ENCODE measurements around the gene F12.

F12 gene

GRCh38 chr5:177404641-177405179, 4.7 kb downstream of the F12 start:
- peak overlapping the region; percentile 50 for H3K4me3 ChIP-seq (ENCODE audit: low read depth, low read length)
- peak overlapping the region; percentile 56; the same call in 1 of the 2 replicates for H3K27ac ChIP-seq (ENCODE audit: extremely low read depth, low read depth, low read length)
- ChIA-PET POLR2A (interaction anchor here (1.0 to 3.8 kb wide), 10 partner anchors 10 to 53 kb away, joined by 3 to 45 read pairs (median 8); partner anchors contain the start of genes GRK6, LMAN2 and PRR7), CTCF (interaction anchor here (0.6 to 6.6 kb wide), 24 partner anchors 10 to 658 kb away, joined by 3 to 97 read pairs (median 8); partner anchors contain the start of genes GRK6, LMAN2 and SLC34A1)
- no peaks in the 10 kb centered on the region for H3K4me1 ChIP-seq (ENCODE audit: control insufficient read depth, insufficient read depth, low read length)
- peak; percentile 59; the same call in 1 of the 2 replicates for TF ChIP-seq SP2 (tag by site-specific recombination; IDR thresholded peaks at IDR 0.05)
- TF ChIP-seq SP3 (tag by site-specific recombination; IDR thresholded peaks at IDR 0.05): 0 out of 2 replicates have a peak, but pooled peaks have one; percentile 38
- TF ChIP-seq YY2 (tag by site-specific recombination; IDR thresholded peaks at IDR 0.05): 0 out of 2 replicates have a peak, but pooled peaks have one; percentile 50
- TF ChIP-seq FEZF1 (tag by site-specific recombination; IDR thresholded peaks at IDR 0.05): no peak
- peak; percentile 3; the same call in 1 of the 2 replicates for TF ChIP-seq PRDM1 (tag by site-specific recombination; IDR thresholded peaks at IDR 0.05)
- TF ChIP-seq ZNF580 (tag by site-specific recombination; IDR thresholded peaks at IDR 0.05): 0 out of 2 replicates have a peak, but pooled peaks have one; percentile 3
- no peak for TF ChIP-seq AEBP2 (tag by site-specific recombination; IDR thresholded peaks at IDR 0.05; ENCODE audit: borderline replicate concordance)
- no peaks in the 10 kb centered on the region for H3K36me3 ChIP-seq (ENCODE audit: control insufficient read depth in 2 of 2, insufficient read depth in 1 of 2, low read length in 2 of 2)
- no peaks in the 10 kb centered on the region for H3K9me3 ChIP-seq (ENCODE audit: control insufficient read depth, insufficient read depth, low read depth, low read length)

GRCh38 chr5:177403792-177404640, 5.3 kb downstream of the F12 start:
- Histone ChIP-seq H3K4me1 (ENCODE audit: control insufficient read depth, insufficient read depth, low read length) (no peaks in the 10 kb centered on the region), H3K9me3 (ENCODE audit: control insufficient read depth, insufficient read depth, low read depth, low read length) (no peaks in the 10 kb centered on the region), H3K27ac (ENCODE audit: extremely low read depth, low read depth, low read length) (peak overlapping the region; percentile 56; the same call in 1 of the 2 replicates), H3K4me3 (ENCODE audit: low read depth, low read length) (peak overlapping the region; percentile 50), H3K36me3 (ENCODE audit: control insufficient read depth in 2 of 2, insufficient read depth in 1 of 2, low read length in 2 of 2) (no peaks in the 10 kb centered on the region)
- ChIA-PET POLR2A (interaction anchor here (0.8 to 3.8 kb wide), 13 partner anchors 11 to 94 kb away, joined by 3 to 45 read pairs (median 5); partner anchors contain the start of genes GRK6, LMAN2, PDLIM7 and PRR7), CTCF (interaction anchor here (0.6 to 6.6 kb wide), 35 partner anchors 10 to 658 kb away, joined by 3 to 97 read pairs (median 6); partner anchors contain the start of genes GRK6, LMAN2 and SLC34A1)
- TF ChIP-seq ZNF837 (tag by site-specific recombination; IDR thresholded peaks at IDR 0.05) (no peak), ZNF600 (tag by site-specific recombination; IDR thresholded peaks at IDR 0.05) (no peak), GLIS2 (tag by site-specific recombination; IDR thresholded peaks at IDR 0.05) (peak; percentile 94), ZNF621 (tag by site-specific recombination; IDR thresholded peaks at IDR 0.05) (0 out of 2 replicates have a peak, but pooled peaks have one; percentile 79), ZNF404 (tag by site-specific recombination; IDR thresholded peaks at IDR 0.05) (no peak), INSM2 (tag by site-specific recombination; IDR thresholded peaks at IDR 0.05) (0 out of 2 replicates have a peak, but pooled peaks have one; percentile 50), ZFP69B (tag by site-specific recombination; IDR thresholded peaks at IDR 0.05) (peak; percentile 44; the same call in 1 of the 2 replicates), SCRT1 (tag by site-specific recombination; IDR thresholded peaks at IDR 0.05; ENCODE audit: borderline replicate concordance) (no peak), ZNF16 (tag by site-specific recombination; IDR thresholded peaks at IDR 0.05; ENCODE audit: low read depth) (no peak), ZNF148 (tag by site-specific recombination; IDR thresholded peaks at IDR 0.05; ENCODE audit: borderline replicate concordance) (0 out of 2 replicates have a peak, but pooled peaks have one; percentile 43), SETDB1 (IDR thresholded peaks at IDR 0.05; ENCODE audit: insufficient read length, low read length) (no peak), ZNF555 (tag by site-specific recombination; conservative IDR thresholded peaks at IDR 0.05) (no peak), ZNF660 (tag by site-specific recombination; IDR thresholded peaks at IDR 0.05) (peak; percentile 97), MZF1 (tag by site-specific recombination; IDR thresholded peaks at IDR 0.05; ENCODE audit: borderline replicate concordance) (no peak; the same call in 1 of the 2 replicates), ZNF426 (tag by site-specific recombination; IDR thresholded peaks at IDR 0.05) (no peak), ZNF610 (tag by site-specific recombination; IDR thresholded peaks at IDR 0.05; ENCODE audit: borderline replicate concordance) (peak; percentile 43; the same call in 1 of the 2 replicates), ZNF623 (tag by site-specific recombination; IDR thresholded peaks at IDR 0.05) (0 out of 2 replicates have a peak, but pooled peaks have one; percentile 10)

Data from HEK293 (cell line).